Upper lobe of left lung (tissue), 6 donors: Measurements from ENCODE around the gene SGMS2. TPM values are rescaled to one million over a fixed set of nuclear protein-coding genes. Genes with fewer than 3 reads are reported as not detected.
"Not testable (repeated sequence)": the region's sequence is repeated elsewhere in the genome, so short reads cannot be mapped to it uniquely, and the experiment has no call there.

Experiments used
- ATAC-seq, 2 donors: fragments of 200-7000 bp; cut with Tn5 transposase; one replicate each; pipeline ENCODE4 v1.9.1; 2022; ENCODE audit warnings: mild to moderate bottlenecking in 2 of 2, moderate library complexity in 2 of 2; ENCODE audit not compliant: low FRiP score in 2 of 2
- DNase-seq, 2 donors: peaks; one replicate each; pipeline ENCODE4 v3.0.0-alpha.2; 2019 to 2020
- H3K27ac ChIP-seq, 4 donors: fragments of 200-600 bp; sonication (generic); one replicate each; pipeline ENCODE4 v1.5.1; 2016 to 2019
- H3K27me3 ChIP-seq, 4 donors: fragments of 200-600 bp; sonication (generic); one replicate each; pipeline ENCODE4 v1.5.1; 2017 to 2019
- H3K36me3 ChIP-seq, 4 donors: fragments of 200-600 bp; sonication (generic); one replicate each; pipeline ENCODE4 v1.5.1; 2016 to 2019
- H3K4me1 ChIP-seq, 4 donors: fragments of 200-600 bp; sonication (generic); one replicate each; pipeline ENCODE4 v1.5.1; 2018 to 2019
- H3K4me3 ChIP-seq, 4 donors: fragments of 200-600 bp; sonication (generic); one replicate each; pipeline ENCODE4 v1.5.1; 2017 to 2019; ENCODE audit warnings: mild to moderate bottlenecking in 2 of 4, moderate library complexity in 1 of 4
- H3K9me3 ChIP-seq, 4 donors: fragments of 200-600 bp; sonication (generic); one replicate each; pipeline ENCODE4 v1.5.1; 2018 to 2019
- EP300 ChIP-seq, 4 donors: sonication (generic); formaldehyde crosslinking; IDR thresholded peaks; one replicate each; pipeline ENCODE4 v1.5.1; 2017; ENCODE audit warnings: antibody characterized with exemption in 4 of 4, control low read depth in 2 of 4
- POLR2A ChIP-seq, 4 donors: fragments of 450-650 bp; IDR thresholded peaks; one replicate each; pipeline ENCODE4 v1.5.1; 2016 to 2017; ENCODE audit warnings: antibody characterized with exemption in 4 of 4, mild to moderate bottlenecking in 2 of 4
- POLR2AphosphoS5 ChIP-seq, 2 donors: sonication (generic); formaldehyde crosslinking; IDR thresholded peaks; one replicate each; pipeline ENCODE4 v1.5.1; 2017; ENCODE audit warnings: antibody characterized with exemption in 2 of 2
- WGBS, 2 donors: methylation state at CpG; one replicate each; pipeline ENCODE4 v1.1.5; 2017 to 2018; 5-methylcytosine and 5-hydroxymethylcytosine counted together
- total RNA-seq, 6 donors: library from RNA; depleted of rRNA in 4 of 6; stranded (reverse); fragments of >200 nt in 4 of 6; gene quantifications; one replicate each; pipeline versions ENCODE4 v1.1.0 to v1.2.1, GENCODE V29; 2016 to 2021
- TF ChIP-seq, protein P1 (sequence below), 6 experiments: fragments of 450-650 bp in 4 of 6; fragments of 200-600 bp in 2 of 6; sonication (generic) in 2 of 6; IDR thresholded peaks; one replicate each; pipeline ENCODE4 v1.5.1; 2016 to 2019; ENCODE audit warnings: antibody characterized with exemption in 6 of 6
- donor health status: DM: no; HTN: no; CAD: no; lungs with moderate emphysema.
- donor health status: DM: no; HTN: yes; CAD: no; lungs with severe emphysema.

Gene SGMS2
- total RNA-seq, 6 donors from 2014 or later, result 85.9 to 551 (median 204) TPM

DNA sequence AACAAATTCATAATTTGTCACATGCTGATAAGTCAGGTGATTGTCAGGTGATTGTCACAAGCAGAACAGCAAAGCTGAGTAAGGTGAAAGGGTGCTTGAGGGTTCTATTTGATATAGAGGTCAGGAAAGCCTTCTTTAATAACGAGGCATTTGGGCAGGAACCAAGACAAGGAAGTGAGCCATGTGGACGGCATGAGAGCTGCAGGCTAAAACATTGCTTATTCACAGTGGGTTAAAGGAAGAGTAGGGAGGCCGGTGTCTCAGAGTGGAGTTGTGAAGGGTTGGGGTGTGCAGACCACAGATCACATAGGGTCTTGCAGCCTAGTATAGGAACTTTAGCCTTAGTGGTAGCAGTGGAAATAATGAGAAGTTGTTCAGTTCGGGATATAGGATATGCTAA, 75.3 kb downstream of the SGMS2 start:
- Histone ChIP-seq H3K27ac (no peak overlapping the region), H3K27me3 (no peaks in the 10 kb centered on the region), H3K4me3 (no peak overlapping the region), H3K9me3 (no peaks in the 10 kb centered on the region), H3K4me1 (peaks cover 0 to 16% (median 7%) of the 10 kb centered on the region in 4 donors), H3K36me3 (peaks cover 0 to 16% (median 4%) of the 10 kb centered on the region in 4 donors)
- DNase-seq (no peak), ATAC-seq (no peak)
- TF ChIP-seq POLR2AphosphoS5 (IDR thresholded peaks at IDR 0.05), result no peak
- TF ChIP-seq POLR2A (IDR thresholded peaks at IDR 0.05), result no peak
- TF ChIP-seq, protein P1, sequence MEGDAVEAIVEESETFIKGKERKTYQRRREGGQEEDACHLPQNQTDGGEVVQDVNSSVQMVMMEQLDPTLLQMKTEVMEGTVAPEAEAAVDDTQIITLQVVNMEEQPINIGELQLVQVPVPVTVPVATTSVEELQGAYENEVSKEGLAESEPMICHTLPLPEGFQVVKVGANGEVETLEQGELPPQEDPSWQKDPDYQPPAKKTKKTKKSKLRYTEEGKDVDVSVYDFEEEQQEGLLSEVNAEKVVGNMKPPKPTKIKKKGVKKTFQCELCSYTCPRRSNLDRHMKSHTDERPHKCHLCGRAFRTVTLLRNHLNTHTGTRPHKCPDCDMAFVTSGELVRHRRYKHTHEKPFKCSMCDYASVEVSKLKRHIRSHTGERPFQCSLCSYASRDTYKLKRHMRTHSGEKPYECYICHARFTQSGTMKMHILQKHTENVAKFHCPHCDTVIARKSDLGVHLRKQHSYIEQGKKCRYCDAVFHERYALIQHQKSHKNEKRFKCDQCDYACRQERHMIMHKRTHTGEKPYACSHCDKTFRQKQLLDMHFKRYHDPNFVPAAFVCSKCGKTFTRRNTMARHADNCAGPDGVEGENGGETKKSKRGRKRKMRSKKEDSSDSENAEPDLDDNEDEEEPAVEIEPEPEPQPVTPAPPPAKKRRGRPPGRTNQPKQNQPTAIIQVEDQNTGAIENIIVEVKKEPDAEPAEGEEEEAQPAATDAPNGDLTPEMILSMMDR (IDR thresholded peaks at IDR 0.05), result no peak
- no peak for TF ChIP-seq EP300 (IDR thresholded peaks at IDR 0.05)
- 71 to 77% methylated on average over 4 of the region's 4 CpGs for WGBS, 2 donors

DNA sequence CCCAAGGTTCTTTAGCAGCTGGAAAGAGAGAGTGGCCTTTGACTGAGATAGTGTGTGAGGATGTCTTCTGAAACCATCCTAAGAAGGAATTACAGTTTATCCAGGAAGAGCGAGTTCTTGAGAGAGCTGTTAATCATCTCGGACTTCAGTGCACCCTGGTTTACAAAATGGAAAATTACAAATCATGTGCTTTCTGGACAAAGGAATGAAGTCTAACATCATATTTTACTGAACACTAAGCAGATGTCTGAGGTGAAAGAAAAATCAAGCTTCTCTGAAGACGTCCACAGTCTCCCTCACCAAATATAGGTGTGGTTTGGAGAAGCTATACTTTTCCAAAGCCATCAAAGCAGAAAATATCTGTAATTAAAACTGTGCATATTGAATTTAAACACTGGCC, 75.8 kb downstream of the SGMS2 start:
- no peaks in the 10 kb centered on the region for H3K9me3 ChIP-seq
- H3K27me3 ChIP-seq, result no peaks in the 10 kb centered on the region
- TF ChIP-seq POLR2A (IDR thresholded peaks at IDR 0.05), result no peak
- TF ChIP-seq, protein P1 (IDR thresholded peaks at IDR 0.05), result no peak
- TF ChIP-seq POLR2AphosphoS5 (IDR thresholded peaks at IDR 0.05), result no peak
- TF ChIP-seq EP300 (IDR thresholded peaks at IDR 0.05), result no peak
- DNase-seq (no peak), ATAC-seq (no peak)
- no peak overlapping the region for H3K27ac ChIP-seq
- H3K4me3 ChIP-seq, result no peak overlapping the region
- H3K4me1 ChIP-seq, result peaks cover 0 to 14% (median 4%) of the 10 kb centered on the region in 4 donors
- H3K36me3 ChIP-seq, result peaks cover 0 to 16% (median 4%) of the 10 kb centered on the region in 4 donors
- WGBS, 2 donors, result 91 to 95% methylated on average over 3 of the region's 3 CpGs

DNA sequence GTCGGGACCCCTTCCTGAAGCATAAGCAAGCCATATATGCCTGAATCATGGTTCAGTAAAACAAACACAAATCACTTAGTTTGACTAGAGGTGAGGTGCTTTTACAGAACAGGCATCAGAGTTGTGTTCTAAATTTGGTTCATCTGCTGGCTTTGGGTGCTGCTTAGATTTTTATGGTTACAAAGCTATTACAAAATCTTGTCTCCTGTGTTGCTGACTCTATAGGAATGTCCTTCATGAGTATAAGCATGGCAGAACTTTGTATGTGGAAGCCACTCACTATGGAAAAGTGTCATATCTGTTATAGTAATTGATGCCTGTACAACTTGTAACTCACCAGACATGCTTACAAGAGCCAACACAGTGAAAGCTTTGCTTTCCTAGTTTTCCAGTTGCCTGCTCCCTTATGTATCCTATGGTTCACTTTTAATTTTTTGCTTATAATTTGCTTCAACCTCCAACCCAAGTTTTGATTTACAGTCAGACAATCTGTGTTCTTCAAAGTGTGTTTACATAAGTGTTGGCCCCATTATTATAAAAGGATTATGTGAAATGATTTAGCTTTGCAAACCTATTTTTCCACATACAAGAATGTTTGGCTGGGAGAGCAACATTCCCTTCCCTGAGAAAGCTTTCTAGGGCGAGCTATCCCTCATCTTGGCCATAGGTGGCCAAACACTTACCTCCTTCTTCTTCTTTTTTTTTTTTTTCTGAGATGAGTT, 76.6 kb downstream of the SGMS2 start:
- peaks cover 0 to 8% (median 0%) of the 10 kb centered on the region in 4 donors for H3K4me1 ChIP-seq
- ATAC-seq, result no peak
- WGBS, 2 donors, result 79 to 95% methylated on average over 2 of the region's 2 CpGs

DNA sequence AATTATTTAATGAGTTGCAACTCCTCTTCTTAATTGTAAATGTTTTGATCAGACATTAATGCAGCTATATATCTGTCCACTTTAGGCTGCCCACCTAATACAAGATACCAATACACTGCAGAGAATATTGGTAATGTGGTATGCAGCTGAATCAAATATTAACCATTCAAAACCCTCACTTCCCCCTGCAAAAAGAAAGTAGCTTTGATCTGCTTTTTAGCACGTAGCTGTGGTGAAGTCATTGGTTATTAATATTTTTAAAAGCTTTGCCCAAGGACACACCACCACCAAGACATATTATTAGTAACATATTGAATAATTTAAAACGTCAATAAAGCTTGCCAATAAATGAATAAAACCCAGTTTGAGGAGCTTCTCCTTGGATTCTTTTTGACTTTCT, 78.0 kb downstream of the SGMS2 start:
- Histone ChIP-seq H3K4me3 (no peak overlapping the region), H3K4me1 (no peaks in the 10 kb centered on the region), H3K9me3 (no peaks in the 10 kb centered on the region), H3K27ac (no peak overlapping the region), H3K27me3 (no peaks in the 10 kb centered on the region), H3K36me3 (peaks cover 0 to 16% (median 4%) of the 10 kb centered on the region in 4 donors)
- WGBS, 2 donors, result 84 to 87% methylated on average over 2 of the region's 2 CpGs
- no peak for ATAC-seq
- DNase-seq, result no peak
- TF ChIP-seq, protein P1 (IDR thresholded peaks at IDR 0.05), result no peak
- TF ChIP-seq EP300 (IDR thresholded peaks at IDR 0.05), result no peak
- no peak for TF ChIP-seq POLR2AphosphoS5 (IDR thresholded peaks at IDR 0.05)
- no peak for TF ChIP-seq POLR2A (IDR thresholded peaks at IDR 0.05)

More for the DNA sequence above, 76.6 kb downstream of the SGMS2 start:
- Histone ChIP-seq H3K36me3 (peaks cover 0 to 16% (median 4%) of the 10 kb centered on the region in 4 donors), H3K9me3 (no peaks in the 10 kb centered on the region), H3K4me3 (no peak overlapping the region), H3K27ac (no peak overlapping the region), H3K27me3 (no peaks in the 10 kb centered on the region)
- DNase-seq, result no peak
- TF ChIP-seq POLR2AphosphoS5 (IDR thresholded peaks at IDR 0.05), result no peak
- TF ChIP-seq, protein P1 (IDR thresholded peaks at IDR 0.05), result no peak

DNA sequence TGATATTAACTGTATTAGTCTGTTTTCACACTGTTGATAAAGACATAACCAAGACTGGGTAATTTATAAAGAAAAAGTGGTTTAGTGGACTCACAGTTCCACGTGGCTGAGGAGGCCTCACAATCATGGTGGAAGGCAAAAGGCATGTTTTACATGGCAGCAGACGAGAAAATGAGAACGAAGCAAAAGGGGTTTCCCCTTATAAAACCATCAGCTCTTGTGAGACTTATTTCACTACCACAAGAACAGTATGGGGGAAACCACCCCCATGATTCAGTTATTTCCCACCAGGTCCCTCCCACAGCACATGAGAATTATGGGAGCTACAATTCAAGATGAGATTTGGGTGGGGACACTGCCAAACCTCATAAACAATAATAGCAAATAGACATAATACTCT, 80.3 kb downstream of the SGMS2 start:
- not testable (repeated sequence) for H3K9me3 ChIP-seq, H3K27ac ChIP-seq, H3K27me3 ChIP-seq, ATAC-seq, H3K4me1 ChIP-seq, H3K4me3 ChIP-seq, DNase-seq
- 82 to 94% methylated on average over 3 of the region's 3 CpGs for WGBS, 2 donors
- H3K36me3 ChIP-seq, result peaks cover 3 to 22% (median 4%) of the 10 kb centered on the region in 4 donors
